Astrocyte of the cerebellum (primary cell): ENCODE data around the gene TTYH3.

Source experiments
- DNase-seq: peaks from one replicate; pipeline ENCODE4 v3.0.0-alpha.2; 2011; ENCODE audit warnings: low read depth
- H3K4me3 ChIP-seq: 2 replicates; pipeline ENCODE4 v1.5.1; 2011; ENCODE audit warnings: mild to moderate bottlenecking, low read depth, low read length, moderate library complexity
- in situ Hi-C: cut with HindIII; loops from 2 replicates; pipeline ENCODE4 v1.10.0; 2017; ENCODE audit warnings: low sequenced_read_pairs
- TF ChIP-seq, protein P1 (sequence below): IDR thresholded peaks from 2 replicates; pipeline ENCODE4 v1.5.1; 2012; ENCODE audit warnings: low read length, low read depth, moderate library complexity, mild to moderate bottlenecking; ENCODE audit errors: missing control alignments

Gene TTYH3

DNA sequence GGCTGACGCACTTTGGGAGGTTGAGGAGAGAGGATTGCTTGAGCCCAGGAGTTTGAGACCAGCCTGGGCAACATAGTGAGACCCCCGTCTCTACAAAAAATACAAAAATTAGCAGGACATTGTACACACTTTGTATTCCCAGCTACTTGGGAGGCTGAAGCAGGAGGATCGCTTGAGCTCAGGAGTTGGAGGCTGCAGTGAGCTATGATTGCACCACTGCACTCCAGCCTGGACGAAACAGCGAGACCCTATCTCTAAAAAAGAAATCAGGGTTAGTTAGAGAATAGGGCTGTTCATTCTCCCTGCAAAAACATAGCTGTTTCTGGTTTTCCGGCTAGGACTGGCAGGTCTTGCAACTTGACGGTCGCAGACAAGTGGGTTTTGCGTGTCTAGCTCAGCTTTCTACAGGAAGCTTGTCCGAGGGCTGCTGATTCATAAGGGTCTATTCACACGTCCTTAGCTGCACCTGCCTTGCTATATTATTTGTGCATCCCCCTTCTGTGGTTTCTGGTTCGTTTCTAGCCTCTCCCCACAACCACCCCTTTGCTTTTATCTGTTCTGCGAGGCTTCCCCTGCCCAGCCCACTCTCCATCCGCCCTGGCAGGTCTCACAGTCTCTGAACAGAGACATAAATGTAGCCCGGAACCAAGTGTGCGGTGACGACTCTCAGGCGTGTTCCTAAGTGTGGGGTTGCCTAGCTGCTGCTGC is 66.9 kb downstream of the TTYH3 start:
- DNase-seq = no peak
- no peak overlapping the region for H3K4me3 ChIP-seq
- TF ChIP-seq, protein P1, sequence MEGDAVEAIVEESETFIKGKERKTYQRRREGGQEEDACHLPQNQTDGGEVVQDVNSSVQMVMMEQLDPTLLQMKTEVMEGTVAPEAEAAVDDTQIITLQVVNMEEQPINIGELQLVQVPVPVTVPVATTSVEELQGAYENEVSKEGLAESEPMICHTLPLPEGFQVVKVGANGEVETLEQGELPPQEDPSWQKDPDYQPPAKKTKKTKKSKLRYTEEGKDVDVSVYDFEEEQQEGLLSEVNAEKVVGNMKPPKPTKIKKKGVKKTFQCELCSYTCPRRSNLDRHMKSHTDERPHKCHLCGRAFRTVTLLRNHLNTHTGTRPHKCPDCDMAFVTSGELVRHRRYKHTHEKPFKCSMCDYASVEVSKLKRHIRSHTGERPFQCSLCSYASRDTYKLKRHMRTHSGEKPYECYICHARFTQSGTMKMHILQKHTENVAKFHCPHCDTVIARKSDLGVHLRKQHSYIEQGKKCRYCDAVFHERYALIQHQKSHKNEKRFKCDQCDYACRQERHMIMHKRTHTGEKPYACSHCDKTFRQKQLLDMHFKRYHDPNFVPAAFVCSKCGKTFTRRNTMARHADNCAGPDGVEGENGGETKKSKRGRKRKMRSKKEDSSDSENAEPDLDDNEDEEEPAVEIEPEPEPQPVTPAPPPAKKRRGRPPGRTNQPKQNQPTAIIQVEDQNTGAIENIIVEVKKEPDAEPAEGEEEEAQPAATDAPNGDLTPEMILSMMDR = no peak
- in situ Hi-C loops = no loop called here

DNA sequence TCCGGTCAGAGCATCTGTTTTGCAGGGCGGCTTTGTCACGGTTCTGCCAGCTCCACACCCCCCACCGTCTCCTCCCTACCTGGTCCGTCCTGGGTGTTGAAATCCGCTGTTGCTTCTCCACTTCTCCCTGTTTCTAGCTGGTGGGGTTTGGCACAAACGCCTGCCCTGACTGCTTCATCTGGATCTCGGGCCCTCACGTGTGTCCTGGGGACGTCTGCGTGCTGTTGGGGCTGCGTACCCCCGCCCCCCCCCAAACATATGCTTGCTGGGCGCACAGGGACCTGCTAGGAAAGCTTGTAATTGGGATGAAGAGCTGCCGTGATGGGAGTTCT is 67.5 kb downstream of the TTYH3 start:
- no peak for DNase-seq
- in situ Hi-C loops = no loop called here
- no peak overlapping the region for H3K4me3 ChIP-seq
- TF ChIP-seq, protein P1 = no peak

DNA sequence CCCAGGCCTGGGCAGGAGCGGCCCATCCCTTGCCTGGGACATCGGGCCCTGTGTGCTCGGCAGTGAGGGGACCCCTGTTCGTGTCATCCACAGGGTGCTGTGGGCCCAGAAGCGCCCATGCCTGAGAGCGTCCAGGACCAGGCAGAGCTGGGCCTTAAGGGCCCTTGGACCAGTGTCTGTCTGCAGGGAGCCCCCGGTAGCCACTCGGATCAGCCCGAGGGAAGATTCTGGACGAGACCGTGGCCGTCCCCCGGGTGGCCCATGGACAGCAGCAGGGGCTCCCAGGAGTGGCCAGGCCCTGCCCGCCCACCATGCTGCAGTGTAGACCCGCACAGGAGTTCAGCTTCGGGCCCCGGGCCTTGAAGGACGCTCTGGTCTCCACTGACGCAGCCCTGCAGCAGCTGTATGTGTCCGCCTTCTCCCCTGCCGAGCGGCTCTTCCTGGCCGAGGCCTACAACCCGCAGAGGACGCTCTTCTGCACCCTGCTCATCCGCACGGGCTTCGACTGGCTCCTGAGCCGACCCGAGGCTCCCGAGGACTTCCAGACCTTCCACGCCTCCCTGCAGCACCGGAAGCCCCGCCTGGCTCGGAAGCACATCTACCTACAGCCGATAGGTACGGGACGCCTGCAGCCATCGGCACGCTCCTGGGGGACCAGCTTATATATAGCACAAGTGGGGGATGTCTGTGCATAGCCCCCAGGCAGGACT is 68.5 kb downstream of the TTYH3 start:
- no peak overlapping the region for H3K4me3 ChIP-seq
- TF ChIP-seq, protein P1 = no peak
- no peak for DNase-seq
- in situ Hi-C loops = no loop called here

DNA sequence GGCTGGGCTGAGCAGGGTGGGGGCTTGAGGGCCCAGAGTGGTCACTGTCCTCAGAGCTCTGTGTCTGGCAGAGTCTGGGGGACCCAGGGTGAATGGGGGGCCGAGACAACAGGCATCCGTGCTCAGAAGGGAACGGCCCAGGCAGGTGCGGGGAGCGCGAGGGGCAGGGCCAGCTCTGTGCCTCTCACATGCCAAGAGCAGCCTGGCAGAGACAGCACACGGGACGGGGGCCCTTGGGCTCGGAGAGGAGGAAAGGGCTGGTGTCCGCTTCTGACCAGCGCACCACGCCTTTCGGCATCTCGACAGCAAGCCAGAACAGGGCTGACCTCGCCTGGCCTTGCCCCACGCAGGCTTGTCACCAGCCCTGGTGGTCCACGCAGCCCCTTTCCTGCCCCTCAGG is 69.6 kb downstream of the TTYH3 start:
- TF ChIP-seq, protein P1 = no peak
- DNase-seq = no peak
- H3K4me3 ChIP-seq = no peak overlapping the region
- in situ Hi-C loops = no loop called here

DNA sequence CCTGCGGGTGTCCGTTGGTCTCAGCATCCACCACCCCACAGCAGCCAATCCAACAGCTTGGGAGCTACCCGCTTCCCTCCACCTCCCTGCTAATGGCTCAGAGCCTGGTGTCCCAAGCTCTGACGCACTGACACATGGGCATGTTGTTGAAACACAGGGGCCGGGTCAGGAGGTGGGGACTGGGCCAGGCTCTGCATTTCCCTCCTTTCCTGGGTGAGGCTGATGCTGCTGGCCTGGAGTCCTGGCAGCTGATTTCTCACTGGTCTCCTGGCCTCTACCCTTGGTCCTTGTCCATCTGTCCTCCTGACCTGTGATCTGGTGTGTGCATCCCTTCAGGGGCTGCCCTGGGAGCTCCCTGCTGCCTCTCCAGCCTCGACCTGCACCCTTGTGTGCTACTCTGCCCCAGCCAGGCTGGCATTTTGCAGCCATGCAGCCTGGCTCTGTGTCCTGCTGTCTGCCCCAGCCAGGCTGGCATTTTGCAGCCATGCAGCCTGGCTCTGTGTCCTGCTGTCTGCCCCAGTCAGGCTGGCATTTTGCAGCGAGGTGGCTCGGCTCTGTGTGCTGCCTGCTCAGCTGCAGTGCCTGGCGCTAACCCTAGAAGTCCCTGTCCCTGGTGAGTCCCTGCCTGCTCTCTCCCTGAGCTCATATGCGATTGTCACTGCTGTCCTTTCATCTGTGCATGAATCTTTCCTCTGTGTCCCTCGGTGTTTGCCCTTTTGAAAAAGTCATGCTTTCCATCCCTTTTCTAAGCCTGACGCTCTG is 70.2 kb downstream of the TTYH3 start:
- no peak for DNase-seq
- in situ Hi-C loops = no loop called here
- no peak overlapping the region for H3K4me3 ChIP-seq

DNA sequence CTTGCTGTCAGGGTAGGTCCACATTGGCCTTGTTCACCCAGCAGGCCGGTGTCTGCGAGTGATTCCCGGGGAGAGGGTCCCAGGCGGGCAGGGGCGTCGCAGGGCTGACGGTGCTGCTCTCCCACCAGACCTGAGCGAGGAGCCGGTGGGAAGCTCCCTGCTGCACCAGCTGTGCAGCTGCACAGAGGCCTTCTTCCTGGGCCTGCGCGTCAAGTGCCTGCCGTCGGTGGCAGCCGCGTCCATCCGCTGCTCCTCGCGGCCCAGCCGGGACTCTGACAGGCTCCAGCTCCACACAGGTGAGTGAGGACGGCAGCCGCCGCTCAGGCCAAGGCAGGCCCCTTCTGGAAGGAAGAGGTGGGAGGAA is 70.8 kb downstream of the TTYH3 start:
- TF ChIP-seq, protein P1 = no peak
- in situ Hi-C loops = no loop called here
- DNase-seq = no peak
- H3K4me3 ChIP-seq = no peak overlapping the region

More for the DNA sequence above, 70.2 kb downstream of the TTYH3 start:
- TF ChIP-seq, protein P1 = no peak
